ENCODE data around the gene KLF2. TPM values are rescaled to one million over a fixed set of nuclear protein-coding genes. Genes with fewer than 3 reads are reported as not detected.
A peak's percentile ranks its signal among the peaks of the same experiment; 100 is the strongest.

KLF2 gene
- total and polyA plus RNA-seq, 7 donors = 2.8 to 49.3 (median 21.4) TPM

DNA sequence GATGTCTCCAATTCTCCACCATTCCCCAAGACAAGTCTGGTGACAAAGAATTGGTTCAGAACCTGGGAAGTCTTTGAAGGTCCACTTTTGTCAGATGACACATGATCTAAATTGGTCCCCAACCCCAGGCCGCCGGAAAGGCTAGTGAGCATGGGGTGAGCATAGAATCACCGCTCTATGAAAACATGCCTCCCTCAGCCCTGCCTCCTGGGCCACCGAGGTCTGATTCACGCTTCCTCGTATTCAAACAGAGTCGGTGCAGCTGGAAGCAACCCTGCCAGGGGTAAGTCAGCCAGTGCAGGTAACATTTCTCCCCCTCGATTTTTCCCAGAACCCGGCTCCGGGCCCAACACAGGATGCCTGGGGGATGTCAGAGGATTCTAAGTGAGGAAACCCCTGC, 33.9 kb upstream of the KLF2 start:
- no peak for DNase-seq
- peak in 1 of 4 donors; percentile 28 for TF ChIP-seq POLR2AphosphoS5 (IDR thresholded peaks at IDR 0.05)
- TF ChIP-seq EP300 (IDR thresholded peaks at IDR 0.05) = no peak
- H3K4me1 ChIP-seq = peaks cover 0 to 44% (median 31%) of the 10 kb centered on the region in 4 donors
- H3K9me3 ChIP-seq = no peaks in the 10 kb centered on the region
- H3K4me3 ChIP-seq = no peak overlapping the region
- H3K27me3 ChIP-seq = no peaks in the 10 kb centered on the region
- H3K27ac ChIP-seq = peak overlapping the region in 3 of 4 donors; percentile 82 to 92 (median 84)
- intact Hi-C loops (cut with DNase I) = no loop called here
- H3K36me3 ChIP-seq = no peaks in the 10 kb centered on the region
- 87 to 88% methylated on average over 10 of the region's 10 CpGs for WGBS, 2 donors

DNA sequence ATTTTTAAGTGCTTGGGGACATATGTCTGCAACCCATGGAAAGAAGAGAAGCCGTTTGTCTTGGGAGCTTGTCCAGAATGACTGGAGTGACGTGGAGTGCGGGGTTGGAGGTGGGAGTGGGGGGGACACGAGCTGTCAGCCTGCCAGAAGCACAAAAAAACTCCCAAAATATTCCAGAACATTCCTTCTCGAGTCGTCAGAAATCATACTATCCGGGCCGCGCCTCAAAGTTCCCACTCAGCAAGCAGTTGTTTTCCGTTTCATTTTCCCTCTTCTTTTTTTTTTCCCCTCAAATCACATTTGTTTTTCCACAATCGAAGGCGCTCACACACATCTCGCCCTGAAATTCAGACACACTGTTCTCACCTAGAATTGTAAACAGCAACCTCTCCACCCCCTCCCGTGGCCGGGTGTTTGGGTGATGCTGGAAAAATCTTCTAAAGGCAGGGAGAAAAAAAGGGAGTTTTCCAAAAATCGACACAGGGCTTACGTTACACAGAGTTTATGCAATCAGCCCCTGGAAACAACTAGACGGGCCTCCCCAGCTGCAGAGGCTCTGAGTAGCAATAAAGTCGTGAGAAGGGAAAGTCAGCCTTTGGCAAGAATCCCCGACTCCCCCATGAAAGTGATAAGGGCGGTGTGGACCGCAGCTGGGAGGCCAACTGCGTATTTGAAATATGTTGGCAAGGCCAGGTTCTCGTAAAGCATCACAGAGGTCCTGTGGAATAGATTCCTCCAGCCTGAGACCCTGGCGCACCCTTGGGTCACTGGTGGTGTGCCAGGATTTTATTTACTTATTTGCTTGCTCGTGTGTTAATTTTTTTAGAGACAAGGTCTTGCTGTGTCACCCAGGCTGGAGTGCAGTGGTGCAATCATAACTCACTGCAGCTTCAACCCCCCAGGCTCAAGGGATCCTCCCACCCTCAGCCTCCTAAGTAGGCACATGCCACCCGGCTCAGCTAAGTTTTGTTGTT, 31.2 kb upstream of the KLF2 start:
- intact Hi-C loops (cut with DNase I) = loop anchor here (2.0 kb wide), 1 partner anchor 31 kb away; the partner anchor contains the start of gene KLF2
- TF ChIP-seq POLR2AphosphoS5 (IDR thresholded peaks at IDR 0.05) (peak; percentile 54 to 73 (median 62)), POLR2A (IDR thresholded peaks at IDR 0.05) (no peak), EP300 (IDR thresholded peaks at IDR 0.05) (peak in 1 of 4 donors; percentile 4)
- WGBS, 2 donors = 9 to 51% methylated on average over 27 of the region's 27 CpGs
- H3K4me1 ChIP-seq = peaks cover 0 to 32% (median 22%) of the 10 kb centered on the region in 4 donors
- H3K9me3 ChIP-seq = no peaks in the 10 kb centered on the region
- H3K27ac ChIP-seq = peak overlapping the region; percentile 77 to 92 (median 83)
- H3K36me3 ChIP-seq = no peaks in the 10 kb centered on the region
- H3K27me3 ChIP-seq = no peaks in the 10 kb centered on the region
- DNase-seq = peak; percentile 96
- peak overlapping the region; percentile 11 to 36 (median 24) for H3K4me3 ChIP-seq

DNA sequence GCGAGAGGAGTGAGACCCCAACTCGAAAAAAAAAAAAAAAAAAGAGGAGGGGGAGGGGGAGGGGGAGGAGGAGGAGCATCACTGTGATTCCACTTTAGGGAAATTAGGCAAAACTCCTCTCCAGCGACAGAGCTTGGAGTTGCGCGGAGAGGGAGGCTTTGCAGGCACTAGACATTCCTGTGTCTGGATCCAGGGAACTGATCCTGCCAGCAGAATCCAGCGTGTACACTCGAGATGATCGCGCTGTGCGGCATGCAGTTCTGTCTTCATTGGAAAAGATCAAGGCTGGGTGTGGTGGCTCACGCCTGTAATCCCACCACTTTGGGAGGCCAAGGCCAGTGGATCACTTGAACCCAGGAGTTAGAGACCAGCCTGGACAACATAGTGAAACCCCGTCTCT, 29.6 kb upstream of the KLF2 start:
- 78% methylated on average over 12 of the region's 12 CpGs for WGBS, 2 donors
- TF ChIP-seq POLR2AphosphoS5 (IDR thresholded peaks at IDR 0.05) (peak in 2 of 4 donors; percentile 20 to 24), EP300 (IDR thresholded peaks at IDR 0.05) (no peak)
- TF ChIP-seq, protein P1, sequence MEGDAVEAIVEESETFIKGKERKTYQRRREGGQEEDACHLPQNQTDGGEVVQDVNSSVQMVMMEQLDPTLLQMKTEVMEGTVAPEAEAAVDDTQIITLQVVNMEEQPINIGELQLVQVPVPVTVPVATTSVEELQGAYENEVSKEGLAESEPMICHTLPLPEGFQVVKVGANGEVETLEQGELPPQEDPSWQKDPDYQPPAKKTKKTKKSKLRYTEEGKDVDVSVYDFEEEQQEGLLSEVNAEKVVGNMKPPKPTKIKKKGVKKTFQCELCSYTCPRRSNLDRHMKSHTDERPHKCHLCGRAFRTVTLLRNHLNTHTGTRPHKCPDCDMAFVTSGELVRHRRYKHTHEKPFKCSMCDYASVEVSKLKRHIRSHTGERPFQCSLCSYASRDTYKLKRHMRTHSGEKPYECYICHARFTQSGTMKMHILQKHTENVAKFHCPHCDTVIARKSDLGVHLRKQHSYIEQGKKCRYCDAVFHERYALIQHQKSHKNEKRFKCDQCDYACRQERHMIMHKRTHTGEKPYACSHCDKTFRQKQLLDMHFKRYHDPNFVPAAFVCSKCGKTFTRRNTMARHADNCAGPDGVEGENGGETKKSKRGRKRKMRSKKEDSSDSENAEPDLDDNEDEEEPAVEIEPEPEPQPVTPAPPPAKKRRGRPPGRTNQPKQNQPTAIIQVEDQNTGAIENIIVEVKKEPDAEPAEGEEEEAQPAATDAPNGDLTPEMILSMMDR (IDR thresholded peaks at IDR 0.05) = no peak
- Histone ChIP-seq H3K36me3 (no peaks in the 10 kb centered on the region), H3K27ac (peak overlapping the region in 3 of 4 donors; percentile 25 to 84 (median 82)), H3K9me3 (no peaks in the 10 kb centered on the region), H3K4me3 (no peak overlapping the region), H3K4me1 (peaks cover 0 to 32% (median 22%) of the 10 kb centered on the region in 4 donors), H3K27me3 (no peaks in the 10 kb centered on the region)
- intact Hi-C loops (cut with DNase I) = no loop called here
- no peak for DNase-seq

DNA sequence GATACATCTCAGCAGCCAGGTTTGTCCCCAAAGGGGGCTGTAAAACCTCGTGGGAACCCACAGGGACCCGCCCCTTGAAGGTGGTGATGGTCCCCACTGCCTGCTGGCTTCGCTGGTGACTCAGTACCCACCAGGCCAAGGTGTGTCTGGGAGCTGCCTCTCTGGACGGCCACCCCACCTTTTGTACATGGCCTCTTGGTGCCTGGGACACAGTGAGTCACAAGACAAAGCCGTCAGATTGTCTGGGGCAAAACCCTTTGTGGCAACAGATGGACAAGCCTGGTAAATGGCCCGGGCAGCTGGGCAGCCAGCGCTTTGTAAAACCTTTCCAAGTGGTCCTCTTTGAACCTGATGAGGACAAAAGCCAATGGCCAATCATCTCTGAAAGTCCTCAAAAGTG, 27.9 kb upstream of the KLF2 start:
- DNase-seq = no peak
- no peaks in the 10 kb centered on the region for H3K9me3 ChIP-seq
- TF ChIP-seq EP300 (IDR thresholded peaks at IDR 0.05) (no peak), POLR2AphosphoS5 (IDR thresholded peaks at IDR 0.05) (no peak), POLR2A (IDR thresholded peaks at IDR 0.05) (no peak)
- TF ChIP-seq, protein P1 (IDR thresholded peaks at IDR 0.05) = no peak
- peaks cover 0 to 32% (median 22%) of the 10 kb centered on the region in 4 donors for H3K4me1 ChIP-seq
- H3K4me3 ChIP-seq = no peak overlapping the region
- H3K36me3 ChIP-seq = no peaks in the 10 kb centered on the region
- no peak overlapping the region for H3K27ac ChIP-seq
- 62 to 78% methylated on average over 7 of the region's 7 CpGs for WGBS, 2 donors
- no peaks in the 10 kb centered on the region for H3K27me3 ChIP-seq
- intact Hi-C loops (cut with DNase I) = no loop called here

DNA sequence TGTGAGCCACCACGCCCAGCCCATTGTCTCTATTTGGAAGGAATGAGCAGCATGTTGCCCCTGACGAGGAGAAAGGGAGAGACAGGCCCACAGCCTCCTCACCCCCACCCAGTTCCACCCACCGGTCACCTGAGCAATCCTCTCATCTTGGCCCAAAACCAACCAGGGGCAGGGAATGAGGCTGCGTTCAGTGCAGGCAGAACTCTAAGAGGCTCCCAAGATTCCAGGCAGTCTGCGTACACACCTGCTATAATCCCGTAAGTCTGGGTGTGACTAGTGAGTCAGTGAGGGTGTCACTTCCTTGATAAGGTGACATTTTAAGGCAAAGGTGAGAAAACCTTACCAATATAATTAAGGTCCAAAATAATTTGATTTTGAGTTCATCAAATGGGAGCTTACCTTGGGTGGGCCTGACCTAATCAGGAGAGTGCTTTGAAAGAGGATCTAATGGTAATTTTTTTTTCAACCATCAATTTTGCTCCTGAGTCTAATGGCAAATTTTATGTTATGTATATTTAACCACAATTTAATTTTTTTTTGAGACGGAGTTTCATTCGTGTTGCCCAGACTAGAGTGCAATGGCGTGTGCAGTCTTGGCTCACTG, 26.9 kb upstream of the KLF2 start:
- H3K4me1 ChIP-seq = peaks cover 0 to 28% (median 21%) of the 10 kb centered on the region in 4 donors
- H3K9me3 ChIP-seq = no peaks in the 10 kb centered on the region
- no peaks in the 10 kb centered on the region for H3K27me3 ChIP-seq
- no peak for TF ChIP-seq POLR2AphosphoS5 (IDR thresholded peaks at IDR 0.05)
- TF ChIP-seq EP300 (IDR thresholded peaks at IDR 0.05) = no peak
- TF ChIP-seq, protein P1 (IDR thresholded peaks at IDR 0.05) = no peak
- TF ChIP-seq POLR2A (IDR thresholded peaks at IDR 0.05) = no peak
- no peak overlapping the region for H3K4me3 ChIP-seq
- intact Hi-C loops (cut with DNase I) = no loop called here
- no peaks in the 10 kb centered on the region for H3K36me3 ChIP-seq
- H3K27ac ChIP-seq = no peak overlapping the region
- WGBS, 2 donors = 42 to 82% methylated on average over 9 of the region's 9 CpGs
- DNase-seq = no peak
